GM19463 (cell line): ENCODE results near the gene FAM98A.
A peak's percentile ranks its signal among the peaks of the same experiment; 100 is the strongest.

Experiments used
- ATAC-seq: cut with Tn5 transposase; IDR thresholded peaks from one replicate; pipeline ENCODE4 v1.9.1; 2021; ENCODE audit warnings: mild to moderate bottlenecking, moderate library complexity; ENCODE audit not compliant: unreplicated experiment

Gene FAM98A

DNA sequence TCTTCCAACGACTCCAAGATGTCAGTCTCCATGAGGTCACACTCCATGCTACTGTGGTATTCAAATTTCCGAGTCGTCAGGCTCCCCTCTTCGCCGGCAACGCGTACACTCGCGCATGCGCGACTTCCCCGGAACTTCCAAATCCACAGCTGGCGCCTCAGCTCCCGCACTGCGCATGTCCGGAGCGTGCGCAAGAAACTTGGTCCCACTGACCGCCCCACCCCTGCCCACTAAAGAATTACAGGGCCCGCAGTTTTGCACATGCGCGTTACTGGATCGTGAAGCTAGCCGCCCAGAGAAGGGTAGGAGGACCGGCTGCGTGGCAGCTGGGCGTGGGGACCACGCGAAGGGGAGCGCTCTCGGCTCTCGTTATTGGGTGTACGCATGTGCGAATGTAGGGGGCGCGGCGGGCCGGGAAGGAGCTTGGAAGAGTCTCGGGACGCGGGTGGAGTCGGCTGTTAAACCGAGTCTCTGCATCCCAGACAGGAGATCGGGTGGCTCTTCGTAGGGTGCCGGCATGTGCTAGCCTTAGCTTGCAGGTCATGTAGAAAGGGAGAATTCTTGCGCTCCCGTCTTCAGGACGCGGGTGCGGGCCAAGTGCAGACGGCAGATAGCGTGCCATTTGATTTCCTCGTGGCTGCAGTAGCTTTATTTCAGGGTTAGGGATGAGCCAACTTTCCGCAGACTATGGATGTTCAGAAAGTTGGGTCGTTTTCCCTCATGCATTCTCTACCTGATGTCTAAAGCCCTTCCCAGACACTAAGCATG, at the start of gene FAM98A:
TSS of gene FAM98A (minus strand) at position 125 of the 768 bp plus-strand sequence. CDS start at position 47, 78 bp downstream.
- ATAC-seq: peak; percentile 85

DNA sequence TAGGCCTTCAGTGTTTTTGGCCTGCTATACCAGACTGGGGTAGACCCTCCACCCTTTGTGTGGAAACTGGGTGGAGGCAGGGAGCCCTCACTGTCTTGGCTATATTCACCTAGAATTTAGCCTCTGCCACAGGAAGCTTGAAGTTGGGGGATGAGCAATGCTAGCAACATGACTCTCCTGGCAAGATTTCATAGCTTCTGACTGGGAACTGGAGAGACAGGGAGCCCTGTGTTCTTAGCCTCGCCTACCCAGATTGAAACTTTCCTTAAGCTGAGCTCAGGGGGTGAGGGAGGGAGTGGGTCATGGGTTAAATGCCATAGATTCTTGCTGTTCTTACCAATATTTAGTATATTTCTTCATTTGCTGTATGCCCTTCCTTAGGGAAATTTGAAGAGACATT, 46.8 kb upstream of the FAM98A start:
- no peak for ATAC-seq

- ATAC-seq: no peak
Observed at GRCh38 chr2:33644215-33644614, 45.1 kb upstream of the FAM98A start.

- no peak for ATAC-seq
Observed at GRCh38 chr2:33636001-33636400, 36.9 kb upstream of the FAM98A start.

GRCh38 chr2:33634261-33634910, 35.3 kb upstream of the FAM98A start:
- ATAC-seq: no peak

GRCh38 chr2:33633315-33633714, 34.2 kb upstream of the FAM98A start:
- no peak for ATAC-seq

DNA sequence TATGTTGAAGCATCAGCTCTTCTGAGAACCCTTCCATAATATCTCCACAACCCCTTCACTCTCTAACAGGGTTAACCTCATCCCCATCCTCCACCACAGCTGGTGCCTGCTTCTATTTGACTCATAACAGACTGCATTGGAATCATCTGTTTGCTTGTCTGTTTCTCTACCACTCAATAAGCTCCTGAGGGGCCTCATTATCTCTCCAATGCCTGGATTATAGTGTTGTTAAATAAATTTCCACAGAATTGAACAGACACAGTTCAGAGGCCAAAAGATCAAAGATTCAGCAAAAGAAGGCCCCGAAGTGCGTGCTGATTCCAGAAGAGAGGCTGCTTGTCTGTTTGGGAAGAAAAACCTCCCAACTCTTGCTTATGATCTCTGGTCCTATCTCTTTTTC, 33.7 kb upstream of the FAM98A start:
- ATAC-seq: no peak

DNA sequence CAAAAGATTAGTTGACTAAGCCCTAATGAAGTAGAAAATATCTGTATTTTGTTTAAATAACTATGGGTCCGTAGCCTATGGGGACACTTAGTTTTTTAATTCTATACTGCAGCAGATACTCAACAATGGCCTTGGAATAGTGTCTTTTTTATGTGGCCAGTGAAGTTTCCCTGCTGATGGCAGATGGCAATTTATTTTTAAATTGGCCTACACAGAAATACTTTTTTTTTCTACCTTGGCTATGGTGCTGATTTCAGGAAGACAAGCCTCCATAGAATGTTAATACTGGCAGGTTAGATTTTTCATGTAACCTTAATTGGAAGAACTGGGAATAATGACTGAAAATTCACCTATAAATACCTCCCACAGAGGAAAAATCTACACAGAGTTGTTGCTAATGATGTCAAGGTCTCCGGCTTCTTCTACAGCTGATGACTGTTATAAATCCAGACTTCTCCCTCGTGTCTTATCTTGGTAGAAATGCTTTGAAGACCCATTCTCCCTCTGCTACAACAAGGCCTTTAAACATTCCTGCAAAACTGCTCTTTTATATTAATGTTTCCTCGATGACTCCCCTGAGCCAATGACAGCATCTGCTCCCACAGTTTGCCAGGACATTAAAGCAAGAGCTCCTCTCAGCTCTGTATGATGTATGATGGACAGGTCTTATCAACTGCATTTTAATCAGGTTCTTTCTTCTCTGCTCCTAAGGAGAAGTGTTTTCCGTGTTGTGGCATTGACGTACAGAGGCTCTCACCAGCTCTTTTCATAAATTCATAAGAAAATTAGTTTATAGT, 29.1 kb upstream of the FAM98A start:
- no peak for ATAC-seq

- no peak for ATAC-seq
Observed at GRCh38 chr2:33619028-33619427, 19.9 kb upstream of the FAM98A start.

GRCh38 chr2:33617989-33618388, 18.9 kb upstream of the FAM98A start:
- no peak for ATAC-seq

DNA sequence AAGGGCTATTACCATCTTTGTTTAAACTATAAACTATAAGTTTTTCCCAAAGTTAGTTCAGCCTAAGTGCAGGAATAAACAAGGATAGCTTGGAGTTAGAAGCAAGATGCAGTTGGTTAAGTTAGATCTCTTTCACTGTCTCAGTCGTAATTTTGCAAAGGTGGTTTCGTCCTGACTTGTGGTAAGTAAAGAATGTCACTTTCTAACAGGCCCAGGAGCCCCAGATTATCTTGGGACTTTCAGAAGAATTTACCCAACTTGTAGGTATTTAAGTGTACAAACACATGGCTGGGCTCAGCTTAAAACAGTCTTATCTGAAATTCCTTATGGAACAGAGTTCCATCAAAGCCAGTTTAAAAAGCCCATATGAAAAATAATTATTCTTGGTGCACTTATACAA, 18.3 kb upstream of the FAM98A start:
- no peak for ATAC-seq

GRCh38 chr2:33616873-33617272, 17.8 kb upstream of the FAM98A start:
- ATAC-seq: no peak

GRCh38 chr2:33614190-33614589, 15.1 kb upstream of the FAM98A start:
- ATAC-seq: no peak

DNA sequence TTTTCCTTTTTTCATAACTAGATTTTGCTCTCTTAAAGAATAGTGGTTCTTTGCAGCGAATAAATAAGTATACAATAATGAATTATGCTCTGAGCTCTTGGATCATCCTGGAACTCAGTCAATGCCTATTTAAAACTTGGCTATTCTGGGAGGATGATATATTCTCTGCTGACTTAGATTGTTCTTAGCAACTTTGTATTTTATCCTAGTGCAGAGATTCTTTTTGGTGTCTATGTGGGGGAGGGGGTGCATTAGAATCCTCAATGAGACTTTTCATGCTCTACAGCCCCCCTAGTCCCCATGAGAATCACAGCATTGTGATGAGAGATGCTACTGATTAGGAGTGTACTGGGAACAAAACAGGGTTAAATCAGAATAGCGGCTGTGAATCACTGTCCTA, 8.8 kb upstream of the FAM98A start:
- no peak for ATAC-seq

- ATAC-seq: no peak
Observed at GRCh38 chr2:33607251-33607721, 8.2 kb upstream of the FAM98A start.

DNA sequence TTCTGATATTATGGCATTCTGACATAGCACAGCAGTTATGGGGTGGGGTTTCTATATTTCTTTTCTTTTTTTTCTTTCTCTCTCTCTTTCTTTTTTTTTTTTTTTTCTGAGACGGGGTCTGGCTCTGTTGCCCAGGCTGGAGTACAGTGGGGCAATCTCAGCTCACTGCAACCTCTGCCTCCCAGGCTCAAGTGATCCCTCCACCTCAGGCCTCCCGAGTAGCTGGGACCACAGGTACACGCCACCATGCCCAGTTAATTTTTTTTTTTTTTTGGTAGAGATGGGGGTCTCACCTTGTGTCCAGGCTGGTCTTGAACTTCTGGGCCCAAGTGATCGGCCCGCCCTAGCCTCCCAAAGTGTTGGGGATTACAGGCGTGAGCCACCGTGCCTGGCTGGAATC, 7.5 kb upstream of the FAM98A start:
- ATAC-seq: no peak

DNA sequence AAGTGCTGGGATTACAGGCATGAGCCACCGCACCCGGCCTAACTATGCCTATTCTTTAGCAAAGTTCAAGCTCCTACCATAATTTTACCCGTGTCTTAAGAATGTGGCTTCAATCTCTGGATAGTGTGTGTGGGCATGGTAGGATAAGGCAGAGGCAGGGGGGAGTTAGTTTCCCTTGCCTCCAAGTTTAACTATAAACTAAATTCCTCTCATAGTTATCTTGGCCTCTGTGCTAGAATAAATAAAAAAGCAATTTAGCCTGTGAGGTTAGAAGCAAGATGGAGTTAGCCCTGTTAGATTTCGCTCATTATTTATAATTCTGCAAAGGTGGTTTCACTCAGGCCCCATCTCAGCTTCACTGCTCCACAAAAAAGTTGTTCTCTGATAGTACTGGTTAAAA, 7.0 kb upstream of the FAM98A start:
- ATAC-seq: no peak

GRCh38 chr2:33605056-33605455, 6.0 kb upstream of the FAM98A start:
- no peak for ATAC-seq

GRCh38 chr2:33603416-33603815, 4.3 kb upstream of the FAM98A start:
- no peak for ATAC-seq

DNA sequence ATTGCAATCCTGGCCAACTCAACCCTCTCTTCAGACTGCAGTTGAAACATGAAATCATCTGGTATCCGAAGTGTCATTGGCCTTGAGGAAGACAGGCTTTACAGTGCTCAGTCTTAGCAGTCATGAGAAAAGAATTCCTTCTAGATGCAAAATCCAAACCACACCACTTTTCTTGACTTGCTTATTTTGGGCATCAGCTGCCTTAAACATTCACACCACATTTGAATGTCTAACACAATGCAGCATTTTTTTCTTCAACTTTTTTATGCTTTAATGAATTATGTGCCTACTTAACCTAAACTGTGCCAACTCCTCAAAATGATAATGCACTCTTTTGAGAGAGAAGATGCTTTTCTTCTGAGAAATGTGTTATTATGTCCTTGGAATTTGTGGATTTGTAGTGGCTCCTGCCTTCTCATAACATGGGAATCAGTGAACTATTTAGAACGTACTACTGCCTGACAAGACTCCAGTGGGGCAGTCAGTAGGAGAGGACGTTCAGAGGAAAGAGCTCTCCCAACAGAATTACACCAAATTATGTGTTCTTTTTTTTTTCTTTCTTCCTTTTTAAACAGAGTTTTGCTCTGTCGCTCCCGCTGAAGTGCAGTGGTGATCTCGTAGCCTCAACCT, 3.2 kb upstream of the FAM98A start:
- ATAC-seq: no peak

DNA sequence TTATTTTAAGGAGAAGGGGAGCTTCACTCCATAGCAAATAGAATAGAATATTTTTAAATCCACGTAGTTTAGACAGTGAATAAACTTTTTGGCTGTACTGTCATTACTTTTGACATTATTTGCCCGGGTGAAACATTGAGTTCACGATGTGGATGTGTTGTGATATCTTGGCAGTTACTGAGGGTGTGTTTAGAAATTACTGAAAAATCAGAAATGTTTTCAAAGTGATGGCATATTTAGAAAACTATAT, 769 bp upstream of the FAM98A start:
- no peak for ATAC-seq
